ENCODE results near the gene HOXA3. TPM values are rescaled to one million over a fixed set of nuclear protein-coding genes. Genes with fewer than 3 reads are reported as not detected.

The HOXA3 gene
- total RNA-seq, 3 donors from 2014 or later (not counting 1 experiment from before 2014, with no cell fraction given): 0.32 to 0.78 (median 0.35) TPM

DNA sequence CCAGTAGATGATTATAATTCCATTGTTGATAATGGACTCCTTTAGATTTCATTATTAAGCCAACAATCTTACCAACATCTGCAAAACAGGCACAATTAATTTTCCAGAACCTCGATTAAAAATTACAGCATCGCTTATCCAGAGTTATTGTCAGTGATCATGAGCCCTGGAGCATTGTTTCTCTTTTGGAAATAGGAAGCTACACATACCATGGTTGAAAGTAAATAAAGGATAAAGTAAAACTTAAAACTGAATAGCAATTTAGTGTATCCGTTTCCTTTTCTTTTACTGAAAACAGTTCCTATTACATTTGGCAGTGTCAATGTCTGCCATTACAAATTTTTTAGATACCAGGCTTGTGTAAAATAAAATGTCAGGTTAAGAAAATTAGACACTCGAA lies 40.0 kb downstream of the HOXA3 start:
- no peaks in the 10 kb centered on the region for H3K36me3 Mint-ChIP-seq
- H3K4me3 ChIP-seq (ENCODE audit: low read length): no peak overlapping the region
- TF ChIP-seq, protein P1, sequence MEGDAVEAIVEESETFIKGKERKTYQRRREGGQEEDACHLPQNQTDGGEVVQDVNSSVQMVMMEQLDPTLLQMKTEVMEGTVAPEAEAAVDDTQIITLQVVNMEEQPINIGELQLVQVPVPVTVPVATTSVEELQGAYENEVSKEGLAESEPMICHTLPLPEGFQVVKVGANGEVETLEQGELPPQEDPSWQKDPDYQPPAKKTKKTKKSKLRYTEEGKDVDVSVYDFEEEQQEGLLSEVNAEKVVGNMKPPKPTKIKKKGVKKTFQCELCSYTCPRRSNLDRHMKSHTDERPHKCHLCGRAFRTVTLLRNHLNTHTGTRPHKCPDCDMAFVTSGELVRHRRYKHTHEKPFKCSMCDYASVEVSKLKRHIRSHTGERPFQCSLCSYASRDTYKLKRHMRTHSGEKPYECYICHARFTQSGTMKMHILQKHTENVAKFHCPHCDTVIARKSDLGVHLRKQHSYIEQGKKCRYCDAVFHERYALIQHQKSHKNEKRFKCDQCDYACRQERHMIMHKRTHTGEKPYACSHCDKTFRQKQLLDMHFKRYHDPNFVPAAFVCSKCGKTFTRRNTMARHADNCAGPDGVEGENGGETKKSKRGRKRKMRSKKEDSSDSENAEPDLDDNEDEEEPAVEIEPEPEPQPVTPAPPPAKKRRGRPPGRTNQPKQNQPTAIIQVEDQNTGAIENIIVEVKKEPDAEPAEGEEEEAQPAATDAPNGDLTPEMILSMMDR (IDR thresholded peaks at IDR 0.05): no peak
- H3K27me3 Mint-ChIP-seq (ENCODE audit: low read depth in 2 of 2): peaks cover 0 to 7% of the 10 kb centered on the region in 2 donors
- intact Hi-C loops (cut with micrococcal nuclease): no loop called here
- H3K9me3 ChIP-seq (ENCODE audit: control insufficient read depth, insufficient read depth, low read length): no peaks in the 10 kb centered on the region
- no peaks in the 10 kb centered on the region for H3K4me1 Mint-ChIP-seq
- H3K27ac Mint-ChIP-seq: no peak overlapping the region
- H3K4me1 ChIP-seq (ENCODE audit: control insufficient read depth, insufficient read depth, low read length): no peaks in the 10 kb centered on the region
- WGBS (ENCODE audit: insufficient coverage): 91% methylated on average over 4 of the region's 4 CpGs
- H3K27ac ChIP-seq (ENCODE audit: low read length): no peak overlapping the region
- DNase-seq (no peak), ATAC-seq (no peak)
- H3K27me3 ChIP-seq (ENCODE audit: control insufficient read depth, insufficient read depth, low read length): no peaks in the 10 kb centered on the region
- H3K9me3 Mint-ChIP-seq: no peaks in the 10 kb centered on the region
- no peaks in the 10 kb centered on the region for H3K36me3 ChIP-seq (ENCODE audit: control insufficient read depth, insufficient read depth, low read length)
- no peak overlapping the region for H3K4me3 Mint-ChIP-seq

GRCh38 chr7:27111751-27112277 lies 40.6 kb downstream of the HOXA3 start:
- Mint-ChIP-seq H3K4me1 (no peaks in the 10 kb centered on the region), H3K27ac (no peak overlapping the region), H3K4me3 (no peak overlapping the region), H3K36me3 (no peaks in the 10 kb centered on the region), H3K27me3 (ENCODE audit: low read depth in 2 of 2) (peaks cover 0 to 7% of the 10 kb centered on the region in 2 donors), H3K9me3 (no peaks in the 10 kb centered on the region)
- no peak overlapping the region for H3K27ac ChIP-seq (ENCODE audit: low read length)
- TF ChIP-seq, protein P1 (IDR thresholded peaks at IDR 0.05): no peak
- intact Hi-C loops (cut with micrococcal nuclease): no loop called here
- no peak overlapping the region for H3K4me3 ChIP-seq (ENCODE audit: low read length)
- no peaks in the 10 kb centered on the region for H3K36me3 ChIP-seq (ENCODE audit: control insufficient read depth, insufficient read depth, low read length)
- no peaks in the 10 kb centered on the region for H3K9me3 ChIP-seq (ENCODE audit: control insufficient read depth, insufficient read depth, low read length)
- H3K4me1 ChIP-seq (ENCODE audit: control insufficient read depth, insufficient read depth, low read length): no peaks in the 10 kb centered on the region
- DNase-seq (no peak), ATAC-seq (no peak)
- no peaks in the 10 kb centered on the region for H3K27me3 ChIP-seq (ENCODE audit: control insufficient read depth, insufficient read depth, low read length)
- WGBS (ENCODE audit: insufficient coverage): 89% methylated on average over 3 of the region's 4 CpGs

DNA sequence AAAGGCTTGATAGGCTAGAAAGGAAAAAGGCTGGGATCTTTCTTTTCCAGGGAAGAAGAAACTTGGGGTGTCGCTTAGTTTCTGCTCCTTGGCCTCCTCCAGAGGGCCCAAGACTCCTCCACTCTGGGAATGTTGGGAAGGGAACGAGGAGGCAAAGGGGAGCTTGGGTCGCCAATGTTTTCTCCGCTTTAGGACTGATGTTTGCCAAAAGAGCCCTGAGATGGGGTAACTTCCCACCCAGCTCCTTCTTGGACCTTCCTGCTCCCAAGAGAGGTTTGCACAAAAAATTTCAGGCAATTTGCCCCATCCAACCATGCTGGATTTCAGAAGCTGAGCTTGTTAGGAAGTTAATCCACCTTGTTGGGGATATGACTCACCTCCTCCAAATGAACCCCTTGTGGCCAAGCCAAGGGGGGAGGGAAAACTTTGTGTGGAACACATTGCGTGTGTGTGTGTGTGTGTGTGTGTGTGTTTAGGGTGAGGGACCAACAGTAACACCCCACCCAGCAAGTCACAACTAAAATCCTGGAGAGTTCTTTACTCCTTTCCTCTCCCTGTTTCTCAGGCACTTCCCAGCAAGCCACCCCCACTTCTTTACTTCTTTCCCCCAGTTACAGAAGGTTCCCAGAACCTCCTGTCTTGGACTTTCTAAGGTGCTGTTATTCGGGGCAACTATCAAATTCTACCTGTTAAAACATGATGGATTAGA lies 41.2 kb downstream of the HOXA3 start:
- Histone ChIP-seq H3K27ac (ENCODE audit: low read length) (no peak overlapping the region), H3K4me1 (ENCODE audit: control insufficient read depth, insufficient read depth, low read length) (no peaks in the 10 kb centered on the region), H3K27me3 (ENCODE audit: control insufficient read depth, insufficient read depth, low read length) (no peaks in the 10 kb centered on the region), H3K4me3 (ENCODE audit: low read length) (no peak overlapping the region), H3K36me3 (ENCODE audit: control insufficient read depth, insufficient read depth, low read length) (no peaks in the 10 kb centered on the region), H3K9me3 (ENCODE audit: control insufficient read depth, insufficient read depth, low read length) (no peaks in the 10 kb centered on the region)
- Mint-ChIP-seq H3K9me3 (no peaks in the 10 kb centered on the region), H3K4me3 (no peak overlapping the region), H3K36me3 (no peaks in the 10 kb centered on the region), H3K27ac (no peak overlapping the region), H3K27me3 (ENCODE audit: low read depth in 2 of 2) (peaks cover 0 to 6% of the 10 kb centered on the region in 2 donors), H3K4me1 (no peaks in the 10 kb centered on the region)
- WGBS (ENCODE audit: insufficient coverage): 88% methylated on average over 4 of the region's 6 CpGs
- ATAC-seq (no peak), DNase-seq (no peak)
- intact Hi-C loops (cut with micrococcal nuclease): no loop called here
- TF ChIP-seq, protein P1 (IDR thresholded peaks at IDR 0.05): no peak
